ENCODE measurements around the gene TIMM13.

DNA sequence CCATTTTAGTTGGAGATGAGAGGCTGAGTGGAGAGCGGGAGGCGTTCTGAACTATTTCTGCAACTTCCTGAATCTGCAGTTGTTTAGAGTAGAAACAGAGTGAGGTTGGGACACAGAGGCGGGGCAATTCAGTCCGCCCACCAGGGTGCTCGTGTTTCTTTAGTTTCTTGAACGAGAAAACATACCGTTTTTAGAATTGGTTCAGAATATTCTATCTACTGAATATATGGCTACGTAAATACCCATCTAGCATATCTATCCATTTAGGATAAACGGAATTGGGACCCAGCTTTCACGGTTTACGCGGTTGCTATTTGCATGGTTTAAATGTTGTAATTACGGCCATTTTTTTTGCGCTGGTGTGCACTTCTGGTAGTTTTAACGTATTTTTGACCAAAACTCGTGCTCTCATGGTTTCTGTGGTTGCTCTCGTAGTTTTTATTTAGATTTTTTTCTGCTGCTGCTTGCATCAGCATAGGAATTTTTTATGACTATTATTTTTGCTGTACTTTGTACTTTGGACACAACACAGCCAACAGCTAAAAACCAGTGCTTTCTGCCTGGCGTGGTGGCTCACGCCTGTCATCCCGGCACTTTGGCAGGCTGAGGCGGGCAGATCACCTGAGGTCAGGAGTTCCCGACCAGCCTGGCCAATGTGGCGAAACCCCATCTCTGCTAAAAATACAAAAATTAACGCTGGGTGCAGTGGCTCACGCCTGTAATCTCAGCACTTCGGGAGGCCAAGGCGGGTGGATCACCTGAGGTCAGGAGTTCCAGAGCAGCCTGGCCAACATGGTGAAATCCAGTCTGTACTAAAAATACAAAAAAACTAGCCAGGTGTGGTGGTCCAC lies 32.7 kb downstream of the TIMM13 start:
- no peak for TF ChIP-seq EZH2phosphoT487 (IDR thresholded peaks at IDR 0.05; ENCODE audit: borderline replicate concordance, low read length)
- TF ChIP-seq, protein P1, sequence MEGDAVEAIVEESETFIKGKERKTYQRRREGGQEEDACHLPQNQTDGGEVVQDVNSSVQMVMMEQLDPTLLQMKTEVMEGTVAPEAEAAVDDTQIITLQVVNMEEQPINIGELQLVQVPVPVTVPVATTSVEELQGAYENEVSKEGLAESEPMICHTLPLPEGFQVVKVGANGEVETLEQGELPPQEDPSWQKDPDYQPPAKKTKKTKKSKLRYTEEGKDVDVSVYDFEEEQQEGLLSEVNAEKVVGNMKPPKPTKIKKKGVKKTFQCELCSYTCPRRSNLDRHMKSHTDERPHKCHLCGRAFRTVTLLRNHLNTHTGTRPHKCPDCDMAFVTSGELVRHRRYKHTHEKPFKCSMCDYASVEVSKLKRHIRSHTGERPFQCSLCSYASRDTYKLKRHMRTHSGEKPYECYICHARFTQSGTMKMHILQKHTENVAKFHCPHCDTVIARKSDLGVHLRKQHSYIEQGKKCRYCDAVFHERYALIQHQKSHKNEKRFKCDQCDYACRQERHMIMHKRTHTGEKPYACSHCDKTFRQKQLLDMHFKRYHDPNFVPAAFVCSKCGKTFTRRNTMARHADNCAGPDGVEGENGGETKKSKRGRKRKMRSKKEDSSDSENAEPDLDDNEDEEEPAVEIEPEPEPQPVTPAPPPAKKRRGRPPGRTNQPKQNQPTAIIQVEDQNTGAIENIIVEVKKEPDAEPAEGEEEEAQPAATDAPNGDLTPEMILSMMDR (conservative IDR thresholded peaks at IDR 0.05; ENCODE audit: low read depth, low read length), result no peak

All from PC-3 (cell line).